HCT116 (cell line): Measurements from ENCODE around the gene APP. TPM values are rescaled to one million over a fixed set of nuclear protein-coding genes. Genes with fewer than 3 reads are reported as not detected.

Experiments
- ATAC-seq: fragments of 200-7000 bp; cut with Tn5 transposase; 2 replicates; pipeline ENCODE4 v1.9.1; 2020; ENCODE audit warnings: mild to moderate bottlenecking, moderate library complexity
- BruUV-seq: library from RNA; stranded (reverse); fragments of 400-500 nt; replicated peaks from 2 replicates; lab custom pipeline; 2021; lab: Mats Ljungman, UMichigan
- CTCF ChIA-PET: fragments of 300-600 bp; sonication (Branson Sonifier 250); formaldehyde crosslinking; loops from one replicate; lab custom pipeline; 2021; ENCODE audit warnings: antibody characterized with exemption; lab: Charles Lee
- POLR2A ChIA-PET: fragments of 300-600, 350-600 bp; sonication (Branson Sonifier 250); formaldehyde crosslinking; loops from one replicate; lab custom pipeline; 2021; ENCODE audit warnings: antibody characterized with exemption; lab: Charles Lee
- RAD21 ChIA-PET, 2 experiments: fragments of 300-600 bp; sonication (Branson Sonifier 250); formaldehyde crosslinking; loops; one replicate each; lab custom pipeline; 2023; ENCODE audit warnings: low total read pairs in 2 of 2; ENCODE audit not compliant: uncharacterized antibody in 2 of 2, unreplicated experiment in 2 of 2, low non-redundant PET in 1 of 2; lab: Charles Lee
- DNase-seq: peaks from one replicate; pipeline ENCODE4 v3.0.0-alpha.2; 2010; ENCODE audit warnings: low read depth, low spot score
- H2AFZ ChIP-seq: fragments of 200-600 bp; shearing (Covaris generic), sonication (generic); 2 replicates; pipeline ENCODE4 v1.6.1; 2017; ENCODE audit warnings: low read depth, mixed run types, mixed read lengths, antibody characterized with exemption, low read length; ENCODE audit not compliant: poor library complexity, severe bottlenecking
- H3K27ac ChIP-seq: 2 replicates; pipeline ENCODE4 v1.5.1; 2012; ENCODE audit warnings: low read depth, low read length
- H3K27me3 ChIP-seq: fragments of 200-600 bp; sonication (generic); 2 replicates; pipeline ENCODE4 v1.6.1; 2016; ENCODE audit warnings: mixed run types, low read length, mixed read lengths; ENCODE audit not compliant: insufficient read depth
- H3K36me3 ChIP-seq, 2 experiments: fragments of 200-500 bp in 1 of 2; fragments of 200-600 bp in 1 of 2; sonication (Bioruptor generic) in 1 of 2; sonication (generic) in 1 of 2; 2 replicates each; pipeline versions ENCODE4 v1.5.1 to v1.6.1; 2014 to 2016; ENCODE audit warnings: low read length in 2 of 2, inconsistent platforms in 1 of 2, mixed read lengths in 1 of 2, mixed run types in 1 of 2; ENCODE audit not compliant: insufficient read depth in 2 of 2, control insufficient read depth in 1 of 2
- H3K4me1 ChIP-seq, 2 experiments: fragments of 200-600 bp in 1 of 2; sonication (generic) in 1 of 2; 2 replicates each; pipeline versions ENCODE4 v1.5.1 to v1.6.1; 2012 to 2017; ENCODE audit warnings: low read length in 2 of 2, inconsistent platforms in 1 of 2, mild to moderate bottlenecking in 1 of 2, mixed read lengths in 1 of 2, mixed run types in 1 of 2, moderate library complexity in 1 of 2; ENCODE audit not compliant: insufficient read depth in 2 of 2, control insufficient read depth in 1 of 2
- H3K4me2 ChIP-seq: fragments of 200-600 bp; sonication (generic); 2 replicates; pipeline ENCODE4 v1.6.1; 2017; ENCODE audit warnings: mixed run types, low read length, mixed read lengths
- H3K4me3 ChIP-seq, 2 experiments: fragments of 200-600 bp in 1 of 2; sonication (generic) in 1 of 2; replicated peaks in 1 of 2; 2 replicates each; pipeline ENCODE4 v1.5.1; 2011 to 2016; ENCODE audit warnings: low read length in 2 of 2, control low read depth in 1 of 2, low read depth in 1 of 2, mild to moderate bottlenecking in 1 of 2, mixed read lengths in 1 of 2, mixed run types in 1 of 2
- H3K79me2 ChIP-seq: fragments of 200-600 bp; sonication (generic); 2 replicates; pipeline ENCODE4 v1.6.1; 2017; ENCODE audit warnings: mild to moderate bottlenecking, mixed run types, low read length, moderate library complexity, mixed read lengths; ENCODE audit not compliant: insufficient read depth
- H3K9ac ChIP-seq: fragments of 200-600 bp; sonication (generic); 2 replicates; pipeline ENCODE4 v1.6.1; 2016; ENCODE audit warnings: low read length, mixed read lengths
- H3K9me2 ChIP-seq: fragments of 200-600 bp; sonication (generic), shearing (Covaris generic); 2 replicates; pipeline ENCODE4 v1.6.1; 2017; ENCODE audit warnings: mixed run types, mild to moderate bottlenecking, moderate library complexity; ENCODE audit not compliant: insufficient read depth
- H3K9me3 ChIP-seq, 2 experiments: fragments of 200-500 bp in 1 of 2; fragments of 200-600 bp in 1 of 2; sonication (Bioruptor generic) in 1 of 2; sonication (generic) in 1 of 2; 2 replicates each; pipeline ENCODE4 v1.6.1; 2014 to 2017; ENCODE audit warnings: low read length in 2 of 2, mixed read lengths in 2 of 2, inconsistent platforms in 1 of 2, low read depth in 1 of 2, mild to moderate bottlenecking in 1 of 2, mixed run types in 1 of 2, moderate library complexity in 1 of 2; ENCODE audit not compliant: control insufficient read depth in 1 of 2, insufficient read depth in 1 of 2
- H4K20me1 ChIP-seq: fragments of 200-600 bp; sonication (generic), shearing (Covaris generic); 2 replicates; pipeline ENCODE4 v1.6.1; 2017; ENCODE audit warnings: mixed run types, mild to moderate bottlenecking, moderate library complexity; ENCODE audit not compliant: insufficient read depth
- ATF3 ChIP-seq: IDR thresholded peaks from 2 replicates; pipeline ENCODE4 v1.6.1; 2012
- CBX3 ChIP-seq: IDR thresholded peaks from 2 replicates; pipeline ENCODE4 v1.6.1; 2012; ENCODE audit warnings: low read depth
- CEBPB ChIP-seq: IDR thresholded peaks from 2 replicates; pipeline ENCODE4 v1.6.1; 2012; ENCODE audit warnings: low read depth
- EGR1 ChIP-seq: IDR thresholded peaks from 2 replicates; pipeline ENCODE4 v1.6.1; 2012; ENCODE audit warnings: low read depth
- EZH2 ChIP-seq: fragments of 200-600 bp; sonication (generic); IDR thresholded peaks from 2 replicates; pipeline ENCODE4 v1.6.1; 2017; ENCODE audit warnings: antibody characterized with exemption, mixed run types
- FOSL1 ChIP-seq: IDR thresholded peaks from 2 replicates; pipeline ENCODE4 v1.6.1; 2012; ENCODE audit warnings: low read depth
- MAX ChIP-seq: IDR thresholded peaks from 2 replicates; pipeline ENCODE4 v1.6.1; 2012
- POLR2A ChIP-seq: IDR thresholded peaks from 2 replicates; pipeline ENCODE4 v1.7.0; 2011; ENCODE audit warnings: borderline replicate concordance; ENCODE audit not compliant: insufficient read depth, insufficient read length; ENCODE audit errors: extremely low read depth
- RAD21 ChIP-seq: IDR thresholded peaks from 2 replicates; pipeline ENCODE4 v1.6.1; 2012; ENCODE audit warnings: low read depth, mild to moderate bottlenecking
- SIN3A ChIP-seq: IDR thresholded peaks from 2 replicates; pipeline ENCODE4 v1.6.1; 2012; ENCODE audit warnings: low read depth
- SP1 ChIP-seq: IDR thresholded peaks from 2 replicates; pipeline ENCODE4 v1.6.1; 2012; ENCODE audit warnings: low read depth
- SRF ChIP-seq: IDR thresholded peaks from 2 replicates; pipeline ENCODE4 v1.6.1; 2012; ENCODE audit warnings: low read depth
- ZBTB33 ChIP-seq: IDR thresholded peaks from 2 replicates; pipeline ENCODE4 v1.6.1; 2011; ENCODE audit warnings: mild to moderate bottlenecking, low read length, moderate library complexity; ENCODE audit not compliant: insufficient replicate concordance; ENCODE audit errors: extremely low read depth
- ZFX ChIP-seq: fragments of 450-650 bp; IDR thresholded peaks from 2 replicates; pipeline ENCODE4 v1.6.1; 2017
- intact Hi-C: fragments of 100-400 bp; cut with micrococcal nuclease; formaldehyde crosslinking; loops from 2 replicates; pipeline ENCODE4 v1.10.0; 2022
- total RNA-seq: library from RNA; stranded (reverse); gene quantifications from one replicate; pipeline ENCODE4 v1.2.1, GENCODE V29; 2021; ENCODE audit not compliant: unreplicated experiment
- TF ChIP-seq, protein P1 (sequence below), 3 experiments: fragments of 200-600 bp in 1 of 3; sonication (generic) in 1 of 3; IDR thresholded peaks in 2 of 3; conservative IDR thresholded peaks in 1 of 3; 2 replicates each; pipeline ENCODE4 v1.5.1; 2012 to 2017; ENCODE audit warnings: low read depth in 2 of 3, low read length in 2 of 3, antibody characterized with exemption in 1 of 3, borderline replicate concordance in 1 of 3, control low read depth in 1 of 3, mild to moderate bottlenecking in 1 of 3, mixed read lengths in 1 of 3, mixed run types in 1 of 3, moderate library complexity in 1 of 3; ENCODE audit not compliant: insufficient read depth in 1 of 3

Gene APP
- total RNA-seq, 1 experiment from 2014 or later: 267 TPM

GRCh38 chr21:26091480-26092018, 79.0 kb downstream of the APP start:
- Histone ChIP-seq H3K27ac (no peak overlapping the region), H3K9ac (no peak overlapping the region), H3K4me1 (0 out of 4 replicates have a peak, but pooled peaks cover 0 to 7% of the 10 kb centered on the region in 2 experiments), H2AFZ (no peak overlapping the region), H3K36me3 (no peaks in the 10 kb centered on the region; a peak in 2 of 4 replicates), H3K27me3 (no peaks in the 10 kb centered on the region), H3K4me2 (no peak overlapping the region), H4K20me1 (peaks cover 16% of the 10 kb centered on the region; the same call in 1 of the 2 replicates), H3K9me3 (no peaks in the 10 kb centered on the region), H3K4me3 (no peak overlapping the region), H3K9me2 (no peaks in the 10 kb centered on the region), H3K79me2 (peaks cover 85% of the 10 kb centered on the region)
- intact Hi-C loops: no loop called here
- ChIA-PET CTCF (no interaction called here), POLR2A (no interaction called here), RAD21 (no interaction called here)
- TF ChIP-seq ZFX (no peak), EGR1 (no peak), SIN3A (no peak), RAD21 (no peak), MAX (no peak), CBX3 (no peak)
- TF ChIP-seq, protein P1, sequence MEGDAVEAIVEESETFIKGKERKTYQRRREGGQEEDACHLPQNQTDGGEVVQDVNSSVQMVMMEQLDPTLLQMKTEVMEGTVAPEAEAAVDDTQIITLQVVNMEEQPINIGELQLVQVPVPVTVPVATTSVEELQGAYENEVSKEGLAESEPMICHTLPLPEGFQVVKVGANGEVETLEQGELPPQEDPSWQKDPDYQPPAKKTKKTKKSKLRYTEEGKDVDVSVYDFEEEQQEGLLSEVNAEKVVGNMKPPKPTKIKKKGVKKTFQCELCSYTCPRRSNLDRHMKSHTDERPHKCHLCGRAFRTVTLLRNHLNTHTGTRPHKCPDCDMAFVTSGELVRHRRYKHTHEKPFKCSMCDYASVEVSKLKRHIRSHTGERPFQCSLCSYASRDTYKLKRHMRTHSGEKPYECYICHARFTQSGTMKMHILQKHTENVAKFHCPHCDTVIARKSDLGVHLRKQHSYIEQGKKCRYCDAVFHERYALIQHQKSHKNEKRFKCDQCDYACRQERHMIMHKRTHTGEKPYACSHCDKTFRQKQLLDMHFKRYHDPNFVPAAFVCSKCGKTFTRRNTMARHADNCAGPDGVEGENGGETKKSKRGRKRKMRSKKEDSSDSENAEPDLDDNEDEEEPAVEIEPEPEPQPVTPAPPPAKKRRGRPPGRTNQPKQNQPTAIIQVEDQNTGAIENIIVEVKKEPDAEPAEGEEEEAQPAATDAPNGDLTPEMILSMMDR (IDR thresholded peaks at IDR 0.05 in 2 of 3, conservative IDR thresholded peaks at IDR 0.05 in 1 of 3; ENCODE audit: borderline replicate concordance in 1 of 3, insufficient read depth in 1 of 3, low read depth in 2 of 3, low read length in 2 of 3): peak in 2 of 3 experiments; percentile 42; a peak in 3 of 6 replicates
- DNase-seq: no peak
- ATAC-seq: no peak; the same call in 1 of the 2 replicates
- no TSS peak for BruUV-seq

- no peaks in the 10 kb centered on the region for H3K9me2 ChIP-seq
- H3K27me3 ChIP-seq: no peaks in the 10 kb centered on the region
- no peak overlapping the region for H3K4me2 ChIP-seq
- ChIA-PET POLR2A (no interaction called here), RAD21 (no interaction called here), CTCF (no interaction called here)
- H3K9ac ChIP-seq: no peak overlapping the region
- no peak for ATAC-seq
- no peak for DNase-seq
- intact Hi-C loops: no loop called here
- no peak overlapping the region for H3K4me3 ChIP-seq
- no peak overlapping the region for H2AFZ ChIP-seq
- no peaks in the 10 kb centered on the region; a peak in 2 of 4 replicates for H3K36me3 ChIP-seq
- H3K4me1 ChIP-seq: 0 out of 4 replicates have a peak, but pooled peaks cover 0 to 7% of the 10 kb centered on the region in 2 experiments
- TF ChIP-seq ZBTB33 (no peak), CEBPB (no peak), SP1 (no peak), ATF3 (no peak), SRF (no peak), EZH2 (no peak), MAX (no peak), CBX3 (no peak), POLR2A (no peak), SIN3A (no peak), FOSL1 (no peak)
- no TSS peak for BruUV-seq
- no peak overlapping the region for H3K27ac ChIP-seq
- H3K9me3 ChIP-seq: no peaks in the 10 kb centered on the region
- H4K20me1 ChIP-seq: peaks cover 22% of the 10 kb centered on the region; the same call in 1 of the 2 replicates
- H3K79me2 ChIP-seq: peaks cover 89% of the 10 kb centered on the region
Measured at GRCh38 chr21:26089730-26090129, 80.8 kb downstream of the APP start.
